CD14-positive monocyte (primary cell): Measurements from ENCODE around the gene CDH11. TPM values are rescaled to one million over a fixed set of nuclear protein-coding genes. Genes with fewer than 3 reads are reported as not detected.

ENCODE experiments used
- DNase-seq, 3 donors: peaks; one replicate each; pipeline ENCODE4 v3.0.0-alpha.2; 2011 to 2022
- H2AFZ ChIP-seq: 2 replicates; pipeline ENCODE4 v1.6.0; 2012; ENCODE audit warnings: mild to moderate bottlenecking, low read depth, low read length, inconsistent platforms; ENCODE audit not compliant: insufficient read depth, poor library complexity, severe bottlenecking
- H3K27ac ChIP-seq, 2 donors: 1 replicate in 1 of 2; 2 replicates in 1 of 2; pipeline ENCODE4 v1.5.1; 2012 to 2013; ENCODE audit warnings: low read length in 2 of 2, control low read depth in 1 of 2, inconsistent platforms in 1 of 2, low read depth in 1 of 2, mild to moderate bottlenecking in 1 of 2
- H3K27me3 ChIP-seq, 2 donors: one replicate each; pipeline versions ENCODE4 v1.6.0 to v1.6.1; 2011 to 2013; ENCODE audit warnings: low read length in 2 of 2; ENCODE audit not compliant: control insufficient read depth in 2 of 2, insufficient read depth in 2 of 2
- H3K36me3 ChIP-seq, 2 donors: replicated peaks in 1 of 2; 1 replicate in 1 of 2; 2 replicates in 1 of 2; pipeline versions ENCODE4 v1.5.1 to v1.6.1; 2012 to 2013; ENCODE audit warnings: low read length in 2 of 2, control low read depth in 1 of 2, inconsistent platforms in 1 of 2, mild to moderate bottlenecking in 1 of 2; ENCODE audit not compliant: insufficient read depth in 2 of 2, control insufficient read depth in 1 of 2
- H3K4me1 ChIP-seq, 2 donors: 1 replicate in 1 of 2; 2 replicates in 1 of 2; pipeline versions ENCODE4 v1.5.1 to v1.6.1; 2012 to 2013; ENCODE audit warnings: low read length in 2 of 2, control low read depth in 1 of 2, inconsistent platforms in 1 of 2, mild to moderate bottlenecking in 1 of 2, moderate library complexity in 1 of 2; ENCODE audit not compliant: insufficient read depth in 2 of 2, control insufficient read depth in 1 of 2
- H3K4me2 ChIP-seq: replicated peaks from 2 replicates; pipeline ENCODE3; 2012; ENCODE audit warnings: low read length, moderate library complexity, mild to moderate bottlenecking; ENCODE audit not compliant: poor library complexity, severe bottlenecking; ENCODE audit errors: extremely low read depth
- H3K4me3 ChIP-seq, 3 experiments: fragments of 200-600 bp in 1 of 3; sonication (generic) in 1 of 3; replicated peaks in 1 of 3; 1 replicate in 2 of 3; 2 replicates in 1 of 3; pipeline ENCODE4 v1.5.1; 2011 to 2013; ENCODE audit warnings: low read length in 3 of 3, mild to moderate bottlenecking in 3 of 3, control low read depth in 2 of 3, low read depth in 2 of 3, inconsistent platforms in 1 of 3, moderate library complexity in 1 of 3
- H3K79me2 ChIP-seq: 2 replicates; pipeline ENCODE4 v1.6.0; 2012; ENCODE audit warnings: mild to moderate bottlenecking, control low read depth, inconsistent platforms, low read length, moderate library complexity; ENCODE audit not compliant: insufficient read depth
- H3K9ac ChIP-seq: 2 replicates; pipeline ENCODE4 v1.6.0; 2017; ENCODE audit warnings: low read length, mild to moderate bottlenecking; ENCODE audit not compliant: insufficient read depth, poor library complexity, severe bottlenecking
- H3K9me3 ChIP-seq, 2 donors: replicated peaks in 1 of 2; 1 replicate in 1 of 2; 2 replicates in 1 of 2; pipeline versions ENCODE4 v1.5.1 to v1.6.1; 2012 to 2013; ENCODE audit warnings: low read length in 2 of 2, control low read depth in 1 of 2; ENCODE audit not compliant: control insufficient read depth in 1 of 2, insufficient read depth in 1 of 2
- H4K20me1 ChIP-seq: 2 replicates; pipeline ENCODE4 v1.6.0; 2012; ENCODE audit warnings: mild to moderate bottlenecking, low read length, control low read depth, moderate library complexity; ENCODE audit not compliant: insufficient read depth
- H3K27ac Mint-ChIP-seq, 7 donors: one replicate each; pipeline ENCODE4 v1.8.0; 2020; ENCODE audit warnings: mild to moderate bottlenecking in 7 of 7, mixed read lengths in 7 of 7, moderate library complexity in 6 of 7, inconsistent platforms in 2 of 7
- H3K27me3 Mint-ChIP-seq, 3 donors: one replicate each; pipeline ENCODE4 v1.8.0; 2021 to 2022; ENCODE audit warnings: low read depth in 3 of 3, mild to moderate bottlenecking in 3 of 3, mixed read lengths in 3 of 3, moderate library complexity in 3 of 3, inconsistent platforms in 1 of 3
- H3K36me3 Mint-ChIP-seq, 2 donors: one replicate each; pipeline ENCODE4 v1.8.0; 2020; ENCODE audit warnings: mixed read lengths in 2 of 2, inconsistent platforms in 1 of 2, mild to moderate bottlenecking in 1 of 2
- H3K4me1 Mint-ChIP-seq: one replicate; pipeline ENCODE4 v1.8.0; 2020; ENCODE audit warnings: mild to moderate bottlenecking, mixed read lengths
- H3K4me3 Mint-ChIP-seq, 2 donors: one replicate each; pipeline ENCODE4 v1.8.0; 2020; ENCODE audit warnings: mild to moderate bottlenecking in 2 of 2, mixed read lengths in 2 of 2, moderate library complexity in 1 of 2
- H3K9me3 Mint-ChIP-seq, 7 donors: one replicate each; pipeline ENCODE4 v1.8.0; 2020 to 2022; ENCODE audit warnings: mixed read lengths in 7 of 7, mild to moderate bottlenecking in 6 of 7, moderate library complexity in 6 of 7, inconsistent platforms in 2 of 7
- WGBS: methylation state at CpG from one replicate; pipeline ENCODE4 v1.1.5; 2013; ENCODE audit warnings: missing lambda C conversion rate; ENCODE audit not compliant: insufficient coverage; 5-methylcytosine and 5-hydroxymethylcytosine counted together
- intact Hi-C, 2 donors: fragments of 100-400 bp; cut with micrococcal nuclease; formaldehyde crosslinking; loops; one replicate each; pipeline versions ENCODE4 v1.15.0 to v1.15.1; 2023
- polyA plus RNA-seq, 3 donors: library from polyadenylated mRNA; depleted of rRNA in 1 of 3; unstranded in 2 of 3; stranded (reverse) in 1 of 3; fragments of 300-500 nt in 2 of 3; fragments of >200 nt in 1 of 3; fragmentation: Illumina TruSeq in 2 of 3; gene quantifications; 1 replicate in 2 of 3; 2 replicates in 1 of 3; pipeline ENCODE4 v1.2.3, GENCODE V29; 2012 to 2021
- TF ChIP-seq, protein P1 (sequence below): fragments of 200-600 bp; IDR thresholded peaks from one replicate; pipeline ENCODE4 v1.8.0; 2022; ENCODE audit warnings: antibody characterized with exemption, mild to moderate bottlenecking

CDH11 gene
- polyA plus RNA-seq, 3 donors = not detected

DNA sequence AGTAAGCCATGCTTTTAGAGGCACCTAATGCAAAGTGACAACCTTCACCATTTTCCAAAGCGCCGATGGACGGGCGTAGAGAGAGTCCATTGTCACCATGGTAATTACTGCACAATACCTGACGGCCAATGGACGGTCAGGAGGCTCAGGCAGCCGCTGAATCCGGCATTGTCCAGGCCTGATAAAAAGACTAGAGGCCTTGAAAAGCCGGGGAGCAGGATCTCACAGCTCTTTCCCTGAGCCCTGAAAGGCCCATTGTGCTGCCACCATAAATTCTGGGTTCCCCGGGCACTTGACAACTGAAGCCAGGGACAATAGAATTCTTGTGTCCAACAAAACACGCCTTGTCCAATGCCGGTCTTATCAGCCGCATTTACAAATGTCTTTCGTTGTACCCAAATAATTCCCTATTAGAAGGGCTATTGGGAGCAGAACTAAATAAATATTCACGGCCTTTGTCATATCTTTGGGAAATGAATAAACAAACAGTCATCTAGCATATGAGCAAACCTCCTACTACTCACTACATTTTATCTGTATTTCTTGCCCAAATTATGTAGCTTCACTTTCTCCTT is 62.4 kb downstream of the CDH11 start:
- H3K36me3 ChIP-seq = no peaks in the 10 kb centered on the region
- H3K4me1 ChIP-seq = no peaks in the 10 kb centered on the region
- H3K27ac ChIP-seq = no peak overlapping the region
- H3K4me1 Mint-ChIP-seq = no peaks in the 10 kb centered on the region
- intact Hi-C loops = no loop called here
- no peaks in the 10 kb centered on the region for H3K79me2 ChIP-seq
- no peaks in the 10 kb centered on the region for H3K36me3 Mint-ChIP-seq
- no peaks in the 10 kb centered on the region for H4K20me1 ChIP-seq
- TF ChIP-seq, protein P1, sequence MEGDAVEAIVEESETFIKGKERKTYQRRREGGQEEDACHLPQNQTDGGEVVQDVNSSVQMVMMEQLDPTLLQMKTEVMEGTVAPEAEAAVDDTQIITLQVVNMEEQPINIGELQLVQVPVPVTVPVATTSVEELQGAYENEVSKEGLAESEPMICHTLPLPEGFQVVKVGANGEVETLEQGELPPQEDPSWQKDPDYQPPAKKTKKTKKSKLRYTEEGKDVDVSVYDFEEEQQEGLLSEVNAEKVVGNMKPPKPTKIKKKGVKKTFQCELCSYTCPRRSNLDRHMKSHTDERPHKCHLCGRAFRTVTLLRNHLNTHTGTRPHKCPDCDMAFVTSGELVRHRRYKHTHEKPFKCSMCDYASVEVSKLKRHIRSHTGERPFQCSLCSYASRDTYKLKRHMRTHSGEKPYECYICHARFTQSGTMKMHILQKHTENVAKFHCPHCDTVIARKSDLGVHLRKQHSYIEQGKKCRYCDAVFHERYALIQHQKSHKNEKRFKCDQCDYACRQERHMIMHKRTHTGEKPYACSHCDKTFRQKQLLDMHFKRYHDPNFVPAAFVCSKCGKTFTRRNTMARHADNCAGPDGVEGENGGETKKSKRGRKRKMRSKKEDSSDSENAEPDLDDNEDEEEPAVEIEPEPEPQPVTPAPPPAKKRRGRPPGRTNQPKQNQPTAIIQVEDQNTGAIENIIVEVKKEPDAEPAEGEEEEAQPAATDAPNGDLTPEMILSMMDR = no peak
- no peak overlapping the region for H3K4me2 ChIP-seq
- H2AFZ ChIP-seq = no peak overlapping the region
- WGBS = 39% methylated on average over 12 of the region's 15 CpGs
- H3K4me3 Mint-ChIP-seq = no peak overlapping the region
- H3K9ac ChIP-seq = no peak overlapping the region
- H3K4me3 ChIP-seq = no peak overlapping the region
- peaks cover 2 to 4% of the 10 kb centered on the region in 2 donors for H3K27me3 ChIP-seq
- peaks cover 1 to 4% (median 3%) of the 10 kb centered on the region in 3 donors for H3K27me3 Mint-ChIP-seq
- no peak overlapping the region for H3K27ac Mint-ChIP-seq
- H3K9me3 ChIP-seq = no peaks in the 10 kb centered on the region
- H3K9me3 Mint-ChIP-seq = no peaks in the 10 kb centered on the region
- DNase-seq = no peak

DNA sequence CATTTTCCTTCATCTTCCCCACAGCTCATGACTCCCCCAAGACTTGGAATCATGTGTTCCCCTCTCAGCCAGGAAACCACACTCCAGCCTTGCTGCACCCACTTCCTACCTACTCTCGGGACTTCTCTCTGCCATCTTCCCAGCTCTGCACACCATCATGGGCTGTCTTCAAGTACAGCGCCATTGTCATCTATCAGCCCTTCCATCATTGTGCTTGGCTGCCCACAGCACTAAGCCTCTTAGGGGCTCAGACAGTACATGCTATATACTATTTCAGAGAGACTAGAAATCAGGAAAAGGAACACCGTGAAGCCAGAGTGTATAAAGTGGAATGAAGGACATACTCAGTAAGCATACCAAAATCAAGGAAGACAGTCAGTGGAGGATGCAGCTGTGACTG is 64.7 kb downstream of the CDH11 start:
- no peak overlapping the region for H3K4me3 Mint-ChIP-seq

More for the DNA sequence above, 64.7 kb downstream of the CDH11 start:
- 40% methylated on average over 2 of the region's 3 CpGs for WGBS
- Histone ChIP-seq H3K4me3 (no peak overlapping the region), H2AFZ (no peak overlapping the region), H3K4me1 (no peaks in the 10 kb centered on the region), H3K9me3 (no peaks in the 10 kb centered on the region), H3K27me3 (peaks cover 2 to 4% of the 10 kb centered on the region in 2 donors), H3K27ac (no peak overlapping the region), H3K36me3 (no peaks in the 10 kb centered on the region), H3K79me2 (no peaks in the 10 kb centered on the region), H4K20me1 (no peaks in the 10 kb centered on the region), H3K9ac (no peak overlapping the region), H3K4me2 (no peak overlapping the region)
- intact Hi-C loops = no loop called here
- peaks cover 1 to 4% (median 3%) of the 10 kb centered on the region in 3 donors for H3K27me3 Mint-ChIP-seq
- TF ChIP-seq, protein P1 = no peak
- H3K27ac Mint-ChIP-seq = no peak overlapping the region
- no peaks in the 10 kb centered on the region for H3K36me3 Mint-ChIP-seq
- no peaks in the 10 kb centered on the region for H3K4me1 Mint-ChIP-seq
- no peak for DNase-seq
- H3K9me3 Mint-ChIP-seq = no peaks in the 10 kb centered on the region
